GM10266 (cell line): ENCODE data around the gene HBS1L.

Source experiments
- DNase-seq: peaks from one replicate; pipeline ENCODE4 v3.0.0; 2012; ENCODE audit errors: extremely low spot score
- TF ChIP-seq, protein P1 (sequence below): IDR thresholded peaks from 2 replicates; pipeline ENCODE4 v1.5.1; 2012; ENCODE audit warnings: mild to moderate bottlenecking, low read depth; ENCODE audit not compliant: control insufficient read depth, insufficient read depth; ENCODE audit errors: missing control alignments

HBS1L gene

DNA sequence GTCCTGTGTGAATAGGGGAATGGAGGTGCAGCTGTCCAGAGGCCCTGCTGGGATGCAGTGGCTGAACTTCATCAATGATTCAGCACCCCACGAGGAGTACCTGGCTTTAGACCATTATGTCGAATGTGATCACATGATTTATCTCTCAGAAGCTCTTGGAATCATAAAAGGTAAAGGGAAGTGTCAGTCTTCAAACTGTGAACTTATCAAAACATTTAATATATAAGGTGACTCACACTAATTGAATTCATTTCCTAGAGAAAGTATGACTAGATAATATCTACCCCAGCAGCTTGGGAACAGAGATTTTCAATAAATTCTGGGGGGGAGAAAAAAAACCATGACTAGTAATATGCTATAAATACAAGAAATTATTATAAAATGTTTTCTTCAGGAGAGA, 134.2 kb downstream of the HBS1L start:
- TF ChIP-seq, protein P1, sequence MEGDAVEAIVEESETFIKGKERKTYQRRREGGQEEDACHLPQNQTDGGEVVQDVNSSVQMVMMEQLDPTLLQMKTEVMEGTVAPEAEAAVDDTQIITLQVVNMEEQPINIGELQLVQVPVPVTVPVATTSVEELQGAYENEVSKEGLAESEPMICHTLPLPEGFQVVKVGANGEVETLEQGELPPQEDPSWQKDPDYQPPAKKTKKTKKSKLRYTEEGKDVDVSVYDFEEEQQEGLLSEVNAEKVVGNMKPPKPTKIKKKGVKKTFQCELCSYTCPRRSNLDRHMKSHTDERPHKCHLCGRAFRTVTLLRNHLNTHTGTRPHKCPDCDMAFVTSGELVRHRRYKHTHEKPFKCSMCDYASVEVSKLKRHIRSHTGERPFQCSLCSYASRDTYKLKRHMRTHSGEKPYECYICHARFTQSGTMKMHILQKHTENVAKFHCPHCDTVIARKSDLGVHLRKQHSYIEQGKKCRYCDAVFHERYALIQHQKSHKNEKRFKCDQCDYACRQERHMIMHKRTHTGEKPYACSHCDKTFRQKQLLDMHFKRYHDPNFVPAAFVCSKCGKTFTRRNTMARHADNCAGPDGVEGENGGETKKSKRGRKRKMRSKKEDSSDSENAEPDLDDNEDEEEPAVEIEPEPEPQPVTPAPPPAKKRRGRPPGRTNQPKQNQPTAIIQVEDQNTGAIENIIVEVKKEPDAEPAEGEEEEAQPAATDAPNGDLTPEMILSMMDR: no peak
- DNase-seq: no peak

DNA sequence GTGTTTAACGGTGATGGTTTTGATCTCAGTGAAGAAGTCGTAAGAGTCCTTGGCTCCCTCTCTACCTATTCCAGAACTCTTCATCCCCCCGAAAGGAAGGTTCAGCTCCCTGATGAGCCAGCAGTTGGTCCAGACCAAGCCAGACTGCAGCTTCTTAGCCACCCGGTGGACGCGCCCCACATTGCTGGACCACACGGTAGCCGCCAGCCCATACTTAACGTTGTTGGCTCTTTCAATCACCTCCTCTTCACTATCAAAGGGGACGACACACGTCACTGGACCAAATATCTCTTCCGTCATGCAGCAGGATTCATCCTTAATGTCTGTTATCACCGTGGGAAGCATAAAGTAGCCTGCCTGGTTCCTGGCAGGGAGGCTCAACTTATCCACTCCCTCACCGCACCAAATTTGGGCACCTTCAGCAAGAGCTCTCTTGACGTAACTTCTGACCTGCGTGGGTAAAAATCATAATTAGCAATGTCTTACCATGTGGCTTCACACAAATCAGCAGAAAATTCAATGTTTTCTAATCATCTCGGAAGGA, 136.1 kb downstream of the HBS1L start:
- no peak for DNase-seq
- TF ChIP-seq, protein P1: no peak

DNA sequence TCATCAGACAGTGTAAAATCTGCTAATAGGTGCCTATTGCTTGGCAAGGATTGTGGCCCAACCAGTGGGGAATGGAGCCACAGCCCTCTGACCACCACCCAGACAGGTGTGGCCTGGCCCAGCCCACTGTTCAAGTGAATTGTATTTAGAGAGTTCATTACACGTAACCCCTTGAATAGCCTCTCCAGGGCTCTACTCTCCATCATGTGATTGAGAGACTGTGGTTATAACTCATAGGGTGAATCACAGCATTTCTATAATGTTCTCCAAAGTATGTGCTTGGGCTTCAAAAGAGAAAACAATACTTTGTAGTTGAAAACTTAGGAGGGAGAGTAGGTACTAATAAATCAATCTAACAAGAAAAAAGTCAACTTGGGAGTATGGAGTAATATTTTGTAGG, 143.1 kb downstream of the HBS1L start:
- no peak for DNase-seq
- TF ChIP-seq, protein P1: no peak

DNA sequence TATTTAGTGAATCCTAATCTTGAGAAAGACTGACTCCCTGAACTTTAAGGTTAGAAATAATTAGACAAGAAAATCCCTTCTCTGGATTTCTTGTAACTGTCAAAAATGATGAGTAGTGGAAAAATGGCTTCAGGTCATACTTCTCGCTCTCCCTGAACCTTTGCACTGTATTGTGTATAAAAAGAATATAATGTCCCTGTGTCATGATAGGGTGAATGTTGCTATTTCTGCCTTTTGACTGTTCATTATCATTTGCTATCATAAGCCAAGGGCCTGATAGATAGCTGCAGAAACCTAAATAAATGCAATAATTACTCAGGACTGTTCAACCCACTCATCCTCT, 144.1 kb downstream of the HBS1L start:
- DNase-seq: no peak
- TF ChIP-seq, protein P1: no peak
